Nephron (organoid): ENCODE measurements around the gene MEGF6.

Experiments used
- H3K27ac Mint-ChIP-seq, 3 experiments: 2 replicates each; pipeline ENCODE4 v1.8.0; 2020; ENCODE audit warnings: mixed read lengths in 3 of 3, mild to moderate bottlenecking in 2 of 3, moderate library complexity in 1 of 3
- H3K27me3 Mint-ChIP-seq: 2 replicates; pipeline ENCODE4 v1.8.0; 2021; ENCODE audit warnings: low read depth, mild to moderate bottlenecking, moderate library complexity, mixed read lengths
- H3K36me3 Mint-ChIP-seq: 2 replicates; pipeline ENCODE4 v1.8.0; 2020; ENCODE audit warnings: low read depth, mixed read lengths
- H3K4me1 Mint-ChIP-seq: 2 replicates; pipeline ENCODE4 v1.8.0; 2020; ENCODE audit warnings: mixed read lengths
- H3K4me3 Mint-ChIP-seq, 3 experiments: 2 replicates each; pipeline ENCODE4 v1.8.0; 2020; ENCODE audit warnings: mild to moderate bottlenecking in 3 of 3, mixed read lengths in 3 of 3, moderate library complexity in 2 of 3
- H3K9me3 Mint-ChIP-seq: 2 replicates; pipeline ENCODE4 v1.8.0; 2020; ENCODE audit warnings: mixed read lengths
- CTCF ChIP-seq, 3 experiments: fragments of 200-600 bp; sonication (generic); IDR thresholded peaks; one replicate each; pipeline ENCODE4 v1.5.0; 2021; ENCODE audit warnings: antibody characterized with exemption in 3 of 3; ENCODE audit not compliant: unreplicated experiment in 3 of 3

MEGF6 gene

GRCh38 chr1:3566951-3567804 is 44.1 kb downstream of the MEGF6 start:
- H3K27ac Mint-ChIP-seq = no peak overlapping the region
- peaks cover 6% of the 10 kb centered on the region for H3K27me3 Mint-ChIP-seq
- TF ChIP-seq CTCF (IDR thresholded peaks at IDR 0.05; ENCODE audit: unreplicated experiment in 3 of 3) = no peak
- H3K4me1 Mint-ChIP-seq = peaks cover 3% of the 10 kb centered on the region
- H3K4me3 Mint-ChIP-seq = no peak overlapping the region
- H3K36me3 Mint-ChIP-seq = no peaks in the 10 kb centered on the region
- H3K9me3 Mint-ChIP-seq = no peaks in the 10 kb centered on the region

DNA sequence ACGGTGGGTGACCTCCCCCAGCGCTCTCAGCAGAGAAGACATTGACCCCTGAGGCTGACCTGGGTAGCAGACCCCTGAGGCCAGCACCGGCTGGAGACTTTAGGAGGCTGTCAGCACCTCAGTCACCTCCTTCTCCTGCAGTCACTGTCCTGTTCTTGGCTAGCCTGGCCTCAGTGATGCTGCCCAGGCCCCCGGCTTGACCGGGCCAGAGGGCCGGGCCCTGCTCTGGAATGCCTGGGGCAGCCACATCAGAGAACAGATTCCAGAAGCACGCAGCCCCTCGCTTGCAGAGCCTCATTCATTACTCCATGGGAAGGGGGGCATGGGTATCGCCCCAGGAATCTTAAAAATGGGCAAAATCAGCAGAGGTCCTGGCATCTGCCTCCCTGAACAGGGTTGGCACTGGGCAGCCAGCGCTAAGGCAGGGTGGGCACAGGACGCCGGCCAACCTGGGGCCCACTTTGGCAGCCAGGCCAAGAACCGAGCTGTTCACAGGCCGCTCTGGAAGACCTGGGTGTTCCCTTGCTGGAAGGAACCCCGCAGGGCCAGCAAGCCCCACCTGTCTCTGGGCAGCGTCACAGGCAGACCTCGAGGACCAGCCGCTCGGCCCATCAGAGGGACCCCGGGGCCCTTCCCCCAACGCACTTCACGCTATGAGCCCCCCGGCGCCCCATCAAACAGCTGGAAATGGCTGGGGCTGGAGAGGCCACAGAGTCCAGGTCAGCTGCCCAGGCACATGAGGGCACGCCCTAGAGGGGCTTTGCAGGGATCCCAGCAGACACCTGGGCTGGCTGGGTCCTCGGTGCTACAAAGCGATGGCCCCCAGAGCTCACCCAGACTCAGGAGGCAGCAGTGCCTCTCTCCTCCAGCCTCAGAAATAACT is 45.1 kb downstream of the MEGF6 start:
- Mint-ChIP-seq H3K36me3 (no peaks in the 10 kb centered on the region), H3K4me1 (peaks cover 10% of the 10 kb centered on the region), H3K27ac (no peak overlapping the region), H3K27me3 (peaks cover 6% of the 10 kb centered on the region), H3K4me3 (no peak overlapping the region), H3K9me3 (no peaks in the 10 kb centered on the region)
- TF ChIP-seq CTCF (IDR thresholded peaks at IDR 0.05; ENCODE audit: unreplicated experiment in 3 of 3) = no peak

DNA sequence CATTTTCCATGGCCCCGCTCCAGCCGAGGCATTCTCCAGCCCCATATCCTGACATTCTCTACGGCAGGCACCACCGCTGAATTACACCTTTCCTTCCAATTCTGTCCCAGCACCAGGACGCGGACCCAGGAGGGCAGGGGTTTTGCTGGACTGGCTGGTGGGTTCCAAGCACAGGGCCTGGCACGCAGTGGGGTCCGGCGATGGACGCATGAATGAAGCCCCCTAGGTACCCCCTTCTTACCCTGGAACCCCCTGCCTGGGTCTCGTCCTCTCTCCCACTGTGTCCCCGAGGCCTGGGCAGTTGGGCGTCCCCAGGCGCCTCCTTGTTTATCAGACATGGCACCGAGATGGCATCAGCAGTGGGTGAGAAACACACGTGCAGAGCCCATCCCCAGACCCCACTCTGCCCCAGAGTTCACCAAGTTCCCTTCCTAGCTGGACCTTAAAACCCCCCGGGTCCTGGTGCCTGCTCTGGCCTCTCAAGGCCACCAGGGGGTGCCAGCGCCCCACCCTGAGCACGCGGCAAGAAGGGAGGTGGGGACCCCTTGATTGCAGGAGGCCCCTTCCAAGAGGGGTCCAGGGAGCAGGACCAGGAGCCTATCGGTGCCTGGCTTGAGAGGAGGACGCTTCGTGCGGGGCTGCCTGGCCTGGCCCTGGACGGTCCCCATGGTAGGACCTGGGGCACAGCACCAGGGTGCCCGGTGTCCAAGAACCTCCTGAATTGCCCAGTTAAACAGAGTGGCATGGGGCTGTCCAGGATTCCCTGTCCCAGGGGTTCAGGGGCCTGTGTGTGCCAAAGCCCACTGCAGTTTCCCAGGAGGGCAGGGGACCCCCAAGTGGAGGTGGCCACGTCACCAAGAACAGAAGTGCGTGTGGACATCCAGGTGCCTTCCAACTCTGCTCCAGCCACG is 46.1 kb downstream of the MEGF6 start:
- H3K27ac Mint-ChIP-seq = peak overlapping the region in 1 of 3 experiments; percentile 53

GRCh38 chr1:3563610-3564009 is 47.7 kb downstream of the MEGF6 start:
- peak overlapping the region in 1 of 3 experiments; percentile 53 for H3K27ac Mint-ChIP-seq
- peaks cover 6% of the 10 kb centered on the region for H3K27me3 Mint-ChIP-seq
- no peak for TF ChIP-seq CTCF (IDR thresholded peaks at IDR 0.05; ENCODE audit: unreplicated experiment in 3 of 3)
- H3K9me3 Mint-ChIP-seq = no peaks in the 10 kb centered on the region
- H3K4me3 Mint-ChIP-seq = no peak overlapping the region
- peaks cover 17% of the 10 kb centered on the region for H3K4me1 Mint-ChIP-seq
- H3K36me3 Mint-ChIP-seq = no peaks in the 10 kb centered on the region

More for the DNA sequence above, 46.1 kb downstream of the MEGF6 start:
- H3K27me3 Mint-ChIP-seq = peaks cover 6% of the 10 kb centered on the region
- no peak overlapping the region for H3K4me3 Mint-ChIP-seq
- no peaks in the 10 kb centered on the region for H3K9me3 Mint-ChIP-seq
- H3K36me3 Mint-ChIP-seq = no peaks in the 10 kb centered on the region
- TF ChIP-seq CTCF (IDR thresholded peaks at IDR 0.05; ENCODE audit: unreplicated experiment in 3 of 3) = peak; percentile 86 to 91 (median 87)
- H3K4me1 Mint-ChIP-seq = peaks cover 14% of the 10 kb centered on the region

GRCh38 chr1:3563125-3563524 is 48.2 kb downstream of the MEGF6 start:
- Mint-ChIP-seq H3K27me3 (peaks cover 7% of the 10 kb centered on the region), H3K4me1 (peaks cover 20% of the 10 kb centered on the region), H3K9me3 (no peaks in the 10 kb centered on the region), H3K27ac (no peak overlapping the region), H3K4me3 (no peak overlapping the region), H3K36me3 (no peaks in the 10 kb centered on the region)
- no peak for TF ChIP-seq CTCF (IDR thresholded peaks at IDR 0.05; ENCODE audit: unreplicated experiment in 3 of 3)
